ENCODE results near the gene AP5S1. TPM values are rescaled to one million over a fixed set of nuclear protein-coding genes. Genes with fewer than 3 reads are reported as not detected.

The AP5S1 gene
- total and polyA plus RNA-seq, 7 donors: 11.0 to 25.2 (median 12.2) TPM

- no peak for ATAC-seq
- H3K9me3 ChIP-seq: no peaks in the 10 kb centered on the region
- no peak for TF ChIP-seq CTCF (IDR thresholded peaks at IDR 0.05)
- peaks cover 21% of the 10 kb centered on the region for H3K4me1 ChIP-seq
- H3K27ac ChIP-seq: no peak overlapping the region
- intact Hi-C loops (cut with DNase I): no loop called here
- H3K4me3 ChIP-seq: no peak overlapping the region
- peaks cover 0 to 41% of the 10 kb centered on the region in 2 donors for H3K36me3 ChIP-seq (ENCODE audit: insufficient read depth in 1 of 2, low read depth in 1 of 2)
- DNase-seq: peak in 1 of 2 donors; percentile 30
- no peaks in the 10 kb centered on the region for H3K27me3 ChIP-seq (ENCODE audit: insufficient read depth in 3 of 3, low read length in 2 of 3)
- 68 to 82% (median 68%) methylated on average over 11 of the region's 11 CpGs for WGBS, 3 donors
Observed at GRCh38 chr20:3802524-3803239, 17.7 kb upstream of the AP5S1 start.

DNA sequence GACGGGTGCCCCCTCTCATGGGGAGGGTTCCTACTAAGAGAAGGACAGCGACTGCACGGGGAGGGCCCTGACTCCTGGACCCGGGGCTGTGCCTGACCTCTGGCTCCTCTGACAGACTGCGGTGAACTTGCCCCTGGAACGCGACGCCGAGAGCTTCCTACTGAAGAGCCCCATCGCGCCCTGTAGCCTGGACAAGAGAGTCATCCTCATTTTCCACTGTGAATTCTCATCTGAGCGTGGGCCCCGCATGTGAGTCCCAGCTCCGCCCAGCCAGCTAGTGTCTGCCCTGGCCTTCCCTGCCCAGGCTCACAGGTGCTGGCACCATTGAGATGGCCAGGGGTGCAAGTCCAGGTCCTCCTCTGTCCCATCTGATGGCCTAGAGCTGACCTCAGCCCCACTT, 17.1 kb upstream of the AP5S1 start:
- H3K4me1 ChIP-seq: peaks cover 27% of the 10 kb centered on the region
- ATAC-seq (no peak), DNase-seq (peak in 1 of 2 donors; percentile 41)
- no peak overlapping the region for H3K27ac ChIP-seq
- intact Hi-C loops (cut with DNase I): no loop called here
- H3K36me3 ChIP-seq (ENCODE audit: insufficient read depth in 1 of 2, low read depth in 1 of 2): peaks cover 0 to 41% of the 10 kb centered on the region in 2 donors
- TF ChIP-seq CTCF (IDR thresholded peaks at IDR 0.05): no peak
- 90 to 95% (median 92%) methylated on average over 14 of the region's 14 CpGs for WGBS, 3 donors
- H3K27me3 ChIP-seq (ENCODE audit: insufficient read depth in 3 of 3, low read length in 2 of 3): no peaks in the 10 kb centered on the region
- no peak overlapping the region for H3K4me3 ChIP-seq
- H3K9me3 ChIP-seq: no peaks in the 10 kb centered on the region

DNA sequence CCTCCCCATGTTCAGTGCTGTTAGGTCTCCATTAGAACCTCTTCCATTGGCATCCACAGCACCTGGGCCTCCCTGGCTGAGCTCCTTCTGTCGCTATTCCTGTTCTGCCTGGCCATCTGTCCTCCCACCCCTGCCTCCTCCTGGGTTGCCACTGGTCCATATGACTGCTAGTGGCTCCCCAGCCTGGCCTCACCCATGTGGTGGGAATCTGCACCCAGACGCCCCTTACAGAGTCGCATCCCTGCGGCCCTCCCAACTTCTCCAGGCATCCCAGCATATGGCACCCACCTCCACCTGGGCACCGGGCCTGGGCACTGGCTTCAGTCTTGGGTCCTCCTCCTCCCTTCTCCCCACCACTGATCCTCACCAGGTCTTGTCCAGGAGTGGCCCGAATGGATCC, 16.5 kb upstream of the AP5S1 start:
- no peaks in the 10 kb centered on the region for H3K27me3 ChIP-seq (ENCODE audit: insufficient read depth in 3 of 3, low read length in 2 of 3)
- peak in 1 of 2 donors; percentile 47 for DNase-seq
- peaks cover 32% of the 10 kb centered on the region for H3K4me1 ChIP-seq
- H3K9me3 ChIP-seq: no peaks in the 10 kb centered on the region
- no peak overlapping the region for H3K27ac ChIP-seq
- WGBS, 3 donors: 84 to 89% (median 89%) methylated on average over 6 of the region's 6 CpGs
- no peak overlapping the region for H3K4me3 ChIP-seq
- no peak for ATAC-seq
- peaks cover 0 to 41% of the 10 kb centered on the region in 2 donors for H3K36me3 ChIP-seq (ENCODE audit: insufficient read depth in 1 of 2, low read depth in 1 of 2)
- intact Hi-C loops (cut with DNase I): no loop called here
- no peak for TF ChIP-seq CTCF (IDR thresholded peaks at IDR 0.05)

DNA sequence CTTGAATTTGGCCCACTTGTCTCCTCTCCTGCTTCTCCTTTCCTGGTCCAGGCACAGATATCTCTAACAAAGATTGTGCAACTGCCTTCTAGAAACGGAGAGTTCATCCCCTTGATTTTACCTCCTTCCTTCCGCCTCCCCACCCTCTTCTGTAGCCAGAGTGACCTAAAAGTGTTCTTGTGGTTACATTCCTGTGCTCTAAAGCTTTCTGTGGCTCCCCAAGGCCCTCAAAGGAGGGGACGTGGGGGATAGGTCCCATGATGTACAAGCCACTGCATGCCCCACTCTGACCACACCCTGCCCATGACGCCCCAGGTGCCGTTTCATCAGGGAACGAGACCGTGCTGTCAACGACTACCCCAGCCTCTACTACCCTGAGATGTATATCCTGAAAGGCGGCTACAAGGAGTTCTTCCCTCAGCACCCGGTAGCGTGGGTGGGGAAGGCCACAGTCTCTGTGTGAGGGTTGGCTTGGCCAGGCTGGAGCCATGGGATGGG, 16.0 kb upstream of the AP5S1 start:
- H3K27ac ChIP-seq: peak overlapping the region; percentile 86
- intact Hi-C loops (cut with DNase I): no loop called here
- 76 to 87% (median 80%) methylated on average over 11 of the region's 11 CpGs for WGBS, 3 donors

More for the DNA sequence above, 16.0 kb upstream of the AP5S1 start:
- no peak for TF ChIP-seq CTCF (IDR thresholded peaks at IDR 0.05)
- no peak overlapping the region for H3K4me3 ChIP-seq
- H3K36me3 ChIP-seq (ENCODE audit: insufficient read depth in 1 of 2, low read depth in 1 of 2): peaks cover 0 to 41% of the 10 kb centered on the region in 2 donors
- peaks cover 32% of the 10 kb centered on the region for H3K4me1 ChIP-seq
- DNase-seq (peak in 1 of 2 donors; percentile 34), ATAC-seq (no peak)
- H3K27me3 ChIP-seq (ENCODE audit: insufficient read depth in 3 of 3, low read length in 2 of 3): no peaks in the 10 kb centered on the region
- no peaks in the 10 kb centered on the region for H3K9me3 ChIP-seq

Measured in psoas muscle (tissue), 8 donors.